ENCODE measurements around the gene NPY4R. TPM values are rescaled to one million over a fixed set of nuclear protein-coding genes. Genes with fewer than 3 reads are reported as not detected.
"Not testable (repeated sequence)": the region's sequence is repeated elsewhere in the genome, so short reads cannot be mapped to it uniquely, and the experiment has no call there.

NPY4R gene, protein sequence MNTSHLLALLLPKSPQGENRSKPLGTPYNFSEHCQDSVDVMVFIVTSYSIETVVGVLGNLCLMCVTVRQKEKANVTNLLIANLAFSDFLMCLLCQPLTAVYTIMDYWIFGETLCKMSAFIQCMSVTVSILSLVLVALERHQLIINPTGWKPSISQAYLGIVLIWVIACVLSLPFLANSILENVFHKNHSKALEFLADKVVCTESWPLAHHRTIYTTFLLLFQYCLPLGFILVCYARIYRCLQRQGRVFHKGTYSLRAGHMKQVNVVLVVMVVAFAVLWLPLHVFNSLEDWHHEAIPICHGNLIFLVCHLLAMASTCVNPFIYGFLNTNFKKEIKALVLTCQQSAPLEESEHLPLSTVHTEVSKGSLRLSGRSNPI
- total RNA-seq: not detected in 2 replicates

DNA sequence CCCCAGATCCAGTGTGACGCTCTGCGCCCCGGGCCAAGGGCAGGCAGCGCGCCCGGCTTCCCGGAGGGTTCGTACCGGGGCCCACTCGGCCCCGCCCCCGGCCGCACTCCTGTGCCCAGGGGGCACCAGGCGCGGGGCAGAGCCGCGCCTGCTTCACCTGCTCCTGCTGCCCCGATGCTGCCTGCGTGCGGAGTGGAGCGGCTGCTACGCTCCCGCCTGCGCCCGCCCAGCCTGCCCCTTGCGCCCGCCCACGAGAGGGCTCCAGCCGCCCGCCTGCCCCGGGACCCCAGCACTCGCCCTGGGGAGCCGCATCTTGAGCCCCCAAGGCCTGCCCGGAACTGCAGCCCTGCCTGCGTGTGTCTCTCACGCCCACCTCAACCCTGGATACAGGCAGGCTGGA is at the start of gene NPY4R:
NPY4R (minus strand) TSS at position 194 of the 400 bp plus-strand sequence. CDS start 3,323 bp downstream, outside the sequence.
- not testable (repeated sequence) for DNase-seq (ENCODE audit: low read depth in 2 of 2)

DNA sequence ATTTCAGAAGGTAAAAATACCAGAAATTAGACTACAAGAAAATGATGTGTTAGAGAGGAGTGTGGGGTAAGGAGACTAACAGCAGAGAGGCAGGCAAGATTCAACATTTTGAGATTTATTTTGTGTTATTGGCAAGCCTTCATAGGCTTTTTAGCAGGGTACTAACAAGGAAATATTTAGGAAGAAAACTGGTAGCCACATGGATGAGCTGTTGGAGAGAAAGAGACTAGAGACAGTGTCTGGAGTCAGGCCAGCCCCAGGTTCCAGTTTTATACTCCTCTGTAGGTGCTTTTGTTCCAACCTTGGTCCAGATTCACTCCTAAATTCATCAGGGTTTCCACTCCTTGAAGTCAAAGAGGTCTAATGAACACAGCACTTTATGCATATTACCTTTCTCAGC is 49.6 kb upstream of the NPY4R start:
- DNase-seq (ENCODE audit: low read depth in 2 of 2): no peak

DNA sequence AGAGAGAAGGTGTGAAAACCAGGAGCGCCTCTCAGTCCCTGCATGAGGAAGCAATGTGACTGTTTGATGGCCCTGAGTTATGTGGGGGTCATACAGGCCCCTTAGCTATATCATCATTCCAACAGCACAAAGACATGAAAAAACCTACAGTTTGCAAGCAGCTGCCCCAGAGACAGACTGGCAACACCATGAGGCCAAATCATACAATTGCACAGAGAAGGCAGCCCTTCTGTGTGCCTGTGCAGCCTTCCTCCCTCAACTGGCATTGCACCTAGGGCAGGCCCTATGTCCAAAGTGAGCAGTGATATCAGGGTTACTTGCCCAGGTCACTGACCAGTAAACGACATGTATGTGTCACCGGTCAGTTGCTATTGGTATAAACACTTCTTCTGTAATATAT is 49.1 kb upstream of the NPY4R start:
- no peak for DNase-seq (ENCODE audit: low read depth in 2 of 2)

DNA sequence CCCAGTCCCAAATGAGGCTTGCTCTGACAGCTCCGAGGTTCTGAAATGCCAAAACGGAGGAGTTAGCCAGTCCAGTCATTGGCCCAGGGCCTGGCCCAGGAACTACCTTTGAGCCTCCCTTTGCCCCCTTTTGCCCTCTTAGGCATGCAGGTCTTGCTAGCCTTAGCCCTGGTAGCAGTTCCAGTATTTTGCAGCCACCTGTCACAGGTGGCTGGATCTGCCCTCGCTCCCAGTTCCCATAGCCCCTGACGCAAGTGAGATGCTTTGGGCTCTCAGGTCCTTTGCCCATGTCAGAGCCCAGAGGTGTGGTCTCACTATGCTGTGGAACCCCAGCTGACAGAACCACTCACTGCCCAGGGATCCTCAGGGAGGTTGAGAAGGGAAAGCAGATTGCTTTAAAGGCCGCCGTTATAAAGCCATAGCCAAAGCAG is 48.7 kb upstream of the NPY4R start:
- DNase-seq (ENCODE audit: low read depth in 2 of 2): no peak

DNA sequence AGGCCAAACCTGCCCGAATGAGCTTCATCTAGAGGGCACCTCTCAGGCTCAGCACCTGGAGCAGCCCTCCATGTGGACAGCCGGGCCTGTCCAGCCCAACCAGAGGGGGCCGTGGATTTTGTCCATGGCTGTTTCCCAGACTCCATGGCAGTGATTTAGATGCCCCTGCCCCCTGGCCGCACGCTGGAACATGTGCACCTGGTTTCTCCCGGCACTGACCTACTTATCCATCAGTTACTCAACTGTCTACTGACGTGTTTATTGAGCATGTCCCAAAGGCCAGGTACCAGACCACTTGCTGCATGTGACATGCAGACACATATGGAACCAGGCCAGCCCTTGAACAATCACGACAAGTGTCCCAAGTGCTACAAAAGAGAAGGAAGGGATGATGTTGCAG is 47.6 kb upstream of the NPY4R start:
- not testable (repeated sequence) for DNase-seq (ENCODE audit: low read depth in 2 of 2)

DNA sequence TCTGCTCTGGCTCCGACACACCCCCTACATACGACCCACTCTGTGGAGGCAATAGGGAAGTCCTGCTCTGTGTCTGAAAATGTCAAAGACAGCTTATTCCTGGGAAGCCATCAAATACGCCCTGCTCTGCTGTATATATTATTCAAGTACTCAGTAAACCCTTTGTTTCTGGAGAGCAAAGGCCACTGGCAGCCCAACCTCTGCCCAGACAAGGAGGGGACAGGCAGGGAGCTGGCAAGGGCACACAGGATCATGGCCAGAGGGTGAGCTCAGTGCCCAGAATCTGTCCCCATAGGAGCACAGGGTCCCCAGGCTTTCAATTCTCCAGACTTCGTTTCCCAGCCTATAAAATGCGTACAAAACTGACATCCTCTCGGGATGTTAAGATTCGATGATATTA is 47.0 kb upstream of the NPY4R start:
- not testable (repeated sequence) for DNase-seq (ENCODE audit: low read depth in 2 of 2)

DNA sequence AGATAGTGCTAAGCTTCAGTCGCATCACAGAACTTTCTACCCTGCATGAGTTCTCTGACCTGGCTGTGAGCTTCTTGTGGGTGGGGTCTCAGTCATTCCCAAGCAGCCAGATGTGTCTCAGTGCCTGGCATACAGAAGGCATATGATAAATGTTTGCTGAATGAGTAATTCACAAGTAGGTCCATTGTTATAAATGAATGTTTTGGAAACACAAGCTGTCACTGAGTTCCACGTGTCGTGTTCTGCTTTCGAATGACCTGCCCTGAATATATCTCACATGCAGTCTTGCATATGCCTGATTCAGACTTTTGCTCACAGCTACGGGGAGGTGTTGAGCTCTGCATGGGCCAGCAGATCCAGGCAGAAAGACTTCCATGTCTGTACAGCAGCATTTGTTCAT is 46.2 kb upstream of the NPY4R start:
- DNase-seq (ENCODE audit: low read depth in 2 of 2): not testable (repeated sequence)

DNA sequence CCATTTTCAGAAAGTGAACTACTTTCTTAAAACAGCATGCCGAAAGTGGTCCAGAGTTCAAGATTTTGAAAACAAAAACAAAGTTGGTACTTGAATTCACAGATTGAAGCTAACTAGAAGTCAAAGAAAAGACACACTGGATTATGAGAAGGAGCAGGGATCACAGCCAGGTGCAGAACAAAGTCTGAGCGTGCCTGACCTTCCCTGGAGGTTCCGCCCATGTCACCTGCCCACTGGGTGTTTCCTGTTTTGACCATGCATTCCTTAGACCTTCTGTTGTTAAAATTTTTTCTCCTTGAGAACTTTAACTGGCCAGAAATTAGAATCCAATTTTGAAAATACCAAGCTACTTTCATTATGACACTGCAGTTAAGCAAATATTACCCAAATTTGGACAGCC is 34.2 kb upstream of the NPY4R start:
- not testable (repeated sequence) for DNase-seq (ENCODE audit: low read depth in 2 of 2)

DNA sequence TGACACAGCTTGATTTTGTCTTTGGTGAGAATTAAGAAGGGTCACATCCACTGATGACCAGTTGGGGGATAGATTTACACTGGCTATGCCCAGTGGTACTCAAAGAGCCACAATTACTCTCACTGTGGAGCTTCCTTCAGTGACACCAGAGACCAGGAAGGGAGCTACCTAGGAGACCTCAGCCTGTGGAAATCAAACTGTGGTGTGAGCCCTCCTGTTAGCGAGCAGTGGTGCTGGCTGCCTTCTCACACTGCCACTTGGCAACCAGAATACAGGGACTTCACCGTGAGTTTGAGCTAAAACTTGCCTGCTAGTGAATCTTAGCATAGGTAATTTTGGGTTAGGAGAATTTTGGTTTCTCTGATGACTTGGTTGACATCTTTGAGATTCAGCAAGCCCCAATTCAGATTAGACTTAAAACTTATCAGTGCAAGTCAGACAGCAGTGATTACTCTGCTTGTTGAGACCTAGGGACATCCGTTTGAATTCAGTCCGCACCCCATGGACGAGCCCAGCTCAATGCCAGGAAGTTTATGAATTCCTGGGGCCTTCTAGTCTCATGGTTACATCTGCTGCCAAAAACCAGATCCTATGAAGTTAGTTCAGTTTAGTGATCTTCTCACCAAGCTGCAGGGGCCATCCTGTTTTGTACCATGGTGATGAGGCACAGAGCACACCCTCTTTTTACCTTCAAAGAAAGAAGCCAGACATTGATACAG is 33.4 kb upstream of the NPY4R start:
- not testable (repeated sequence) for DNase-seq (ENCODE audit: low read depth in 2 of 2)

DNA sequence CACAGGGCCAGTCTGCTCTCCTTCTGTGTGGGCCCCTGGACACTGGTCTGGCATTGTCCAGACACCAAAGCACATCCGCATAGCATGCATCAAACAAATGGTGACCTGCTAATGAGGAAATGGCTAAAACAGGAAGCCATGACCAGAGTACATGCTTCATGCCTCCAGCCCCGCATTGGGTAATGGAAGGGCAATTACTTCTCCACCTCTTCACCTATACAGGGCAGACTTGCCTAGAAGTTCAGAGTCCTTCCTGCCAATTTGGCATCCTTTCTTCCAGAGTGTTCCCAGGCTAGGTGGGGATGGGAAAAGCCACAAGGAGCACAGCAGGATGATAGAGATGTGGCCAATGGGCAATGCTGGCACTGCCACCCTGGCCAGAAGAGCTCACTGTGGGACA is 32.1 kb upstream of the NPY4R start:
- not testable (repeated sequence) for DNase-seq (ENCODE audit: low read depth in 2 of 2)

DNA sequence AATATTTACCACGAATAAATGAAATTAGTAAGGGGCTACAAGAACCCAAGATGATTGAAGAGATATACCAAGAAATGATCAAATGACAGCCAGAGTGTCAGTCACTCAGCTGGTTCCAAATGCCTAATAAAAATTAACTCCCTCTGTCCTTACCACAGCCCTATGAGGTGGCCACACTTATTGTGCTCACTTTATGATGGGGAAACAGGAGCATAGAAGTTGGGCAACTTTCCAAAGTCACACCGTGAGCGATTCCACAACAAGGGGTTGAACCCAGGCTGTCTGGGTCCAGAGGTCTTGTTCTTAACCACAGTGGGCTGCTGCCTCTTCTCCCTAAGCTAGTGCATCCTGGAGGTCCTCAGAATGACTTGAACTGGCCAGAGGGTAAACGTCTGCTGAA is 31.6 kb upstream of the NPY4R start:
- DNase-seq (ENCODE audit: low read depth in 2 of 2): not testable (repeated sequence)

DNA sequence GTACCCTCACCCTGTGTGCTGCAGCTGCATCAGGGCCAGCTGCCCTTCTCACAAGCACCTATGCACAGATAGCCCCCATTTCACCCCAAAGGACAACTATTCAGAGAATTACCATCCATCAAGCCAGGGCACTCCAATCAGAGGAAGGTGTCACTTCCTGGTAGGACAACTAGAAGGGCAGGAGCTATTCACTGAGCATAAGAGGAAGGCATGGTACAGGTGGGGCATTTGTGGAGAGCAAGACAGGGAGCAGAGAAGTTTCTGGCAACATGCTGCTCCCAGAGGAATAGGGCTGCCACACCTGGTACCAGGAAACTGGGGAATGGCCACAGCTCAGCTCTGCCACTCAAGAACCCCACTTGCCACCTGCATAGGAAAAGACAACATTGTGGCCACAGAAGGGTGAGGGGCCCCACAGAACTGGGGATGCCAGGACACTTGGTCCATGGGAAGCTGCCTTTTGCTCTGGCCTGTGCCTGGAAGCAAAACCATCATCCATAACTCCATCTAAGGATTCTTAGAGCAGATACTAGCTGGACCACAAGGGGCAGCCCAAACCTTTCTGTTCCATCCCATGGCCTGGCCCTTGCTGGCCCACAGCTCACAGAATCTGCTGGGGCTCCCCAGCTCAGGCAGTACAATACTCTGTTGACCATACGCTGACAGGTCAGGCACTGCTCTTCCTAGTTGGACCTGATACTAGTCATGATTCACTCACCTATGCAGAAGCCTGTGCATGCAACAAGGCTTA is 25.8 kb upstream of the NPY4R start:
- DNase-seq (ENCODE audit: low read depth in 2 of 2): not testable (repeated sequence)

DNA sequence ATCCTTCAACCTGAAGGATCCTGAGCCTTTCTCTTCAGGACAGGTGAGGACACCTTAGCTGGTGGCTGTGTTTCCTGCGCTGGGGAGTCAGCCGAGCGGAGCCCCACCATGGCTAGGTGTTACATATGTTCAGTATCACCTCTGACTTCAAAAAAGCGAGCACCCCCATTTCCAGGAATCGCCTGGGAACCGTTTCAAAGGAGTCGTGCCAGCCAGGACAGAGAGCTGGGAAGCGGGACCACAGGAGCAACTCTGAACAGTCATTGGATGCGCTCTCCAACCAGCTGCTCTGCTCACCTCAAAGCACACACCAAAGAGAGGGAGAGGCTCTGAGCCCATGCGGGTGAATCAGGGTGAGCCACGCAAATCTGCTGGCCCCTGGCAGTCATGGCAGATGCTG is 24.5 kb upstream of the NPY4R start:
- DNase-seq (ENCODE audit: low read depth in 2 of 2): not testable (repeated sequence)

DNA sequence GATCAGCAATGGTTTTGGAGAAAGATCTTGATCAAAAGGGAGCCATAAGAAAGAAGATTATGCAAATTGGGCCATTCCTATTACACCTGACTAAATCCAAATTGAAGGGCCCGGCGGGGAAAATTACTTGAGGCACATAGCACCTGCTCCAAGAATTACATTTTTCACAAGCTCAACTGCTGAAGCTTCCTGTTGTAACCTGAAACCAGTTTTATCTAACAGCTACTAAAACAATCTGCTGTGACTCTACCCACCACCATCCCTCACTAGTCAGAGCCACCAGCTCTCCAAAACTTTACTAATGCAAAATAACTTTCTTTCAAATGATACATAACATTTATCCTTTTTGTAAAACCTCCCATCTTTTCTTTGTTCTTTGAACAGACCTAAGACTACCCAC is 20.7 kb upstream of the NPY4R start:
- DNase-seq (ENCODE audit: low read depth in 2 of 2): not testable (repeated sequence)

DNA sequence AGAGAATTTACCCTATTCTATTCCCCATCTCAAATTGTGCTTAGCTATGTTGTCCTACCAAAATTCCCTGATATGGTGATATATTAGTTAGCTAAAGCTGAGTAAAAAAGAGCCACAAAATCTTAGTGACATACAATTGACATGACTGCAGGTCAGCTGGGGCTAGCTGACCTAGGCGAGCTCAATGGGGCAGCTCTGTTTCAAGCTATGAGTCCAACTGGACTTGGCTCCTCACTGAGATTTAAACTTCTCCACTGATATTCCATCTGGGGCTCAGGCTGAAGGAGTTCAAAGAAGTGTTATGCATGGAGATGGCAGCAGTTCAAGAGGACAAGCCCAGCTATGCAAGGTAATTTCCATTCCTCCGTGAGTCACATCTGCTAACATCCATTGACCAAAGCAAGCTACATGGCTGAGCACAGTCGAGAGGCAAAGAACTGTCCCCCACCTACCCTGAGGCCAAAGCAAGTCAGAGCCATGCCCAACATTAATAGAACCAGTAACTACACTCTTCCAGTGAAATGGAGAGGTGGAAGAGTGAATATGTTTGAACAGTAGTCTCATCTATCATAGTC is 9.1 kb upstream of the NPY4R start:
- not testable (repeated sequence) for DNase-seq (ENCODE audit: low read depth in 2 of 2)

DNA sequence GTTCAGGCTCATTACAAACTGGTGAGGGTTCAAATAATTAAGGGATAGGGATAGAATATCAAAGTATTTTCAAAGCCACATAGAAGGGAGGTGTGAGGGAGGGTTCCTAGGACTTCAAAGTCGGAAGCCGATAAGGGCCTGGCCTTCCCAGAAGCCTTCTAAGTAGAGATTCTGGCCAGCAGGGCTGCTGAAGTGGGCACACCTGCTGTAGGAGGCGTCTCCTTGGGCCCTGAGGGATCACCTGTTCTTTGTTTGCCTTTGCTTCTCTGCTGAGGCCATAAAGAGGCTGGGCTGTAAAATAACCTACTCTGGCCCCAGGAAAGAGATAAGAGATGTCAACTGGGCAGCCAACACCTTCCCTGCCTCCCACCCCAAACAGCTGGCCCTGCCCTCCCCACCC is 8.0 kb upstream of the NPY4R start:
- not testable (repeated sequence) for DNase-seq (ENCODE audit: low read depth in 2 of 2)

DNA sequence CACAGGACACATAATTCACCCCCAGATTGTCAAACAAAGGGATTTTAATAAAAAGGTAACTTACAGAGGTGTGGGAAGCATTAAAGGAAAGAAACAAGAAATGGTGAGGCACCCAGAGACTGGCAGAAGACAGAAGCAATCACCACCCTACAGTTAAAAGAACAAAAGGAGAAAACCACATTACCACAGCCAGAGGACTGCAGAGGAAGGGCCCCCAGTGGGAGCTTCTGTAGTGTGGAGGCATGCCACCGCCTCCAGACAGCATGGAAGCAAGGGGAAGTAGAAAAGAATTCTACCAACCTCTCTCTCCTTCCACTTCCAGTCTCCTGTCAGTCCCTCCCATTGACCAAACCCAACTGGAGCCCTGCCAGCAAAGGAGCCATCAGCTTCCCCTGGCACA is 4.4 kb upstream of the NPY4R start:
- not testable (repeated sequence) for DNase-seq (ENCODE audit: low read depth in 2 of 2)

DNA sequence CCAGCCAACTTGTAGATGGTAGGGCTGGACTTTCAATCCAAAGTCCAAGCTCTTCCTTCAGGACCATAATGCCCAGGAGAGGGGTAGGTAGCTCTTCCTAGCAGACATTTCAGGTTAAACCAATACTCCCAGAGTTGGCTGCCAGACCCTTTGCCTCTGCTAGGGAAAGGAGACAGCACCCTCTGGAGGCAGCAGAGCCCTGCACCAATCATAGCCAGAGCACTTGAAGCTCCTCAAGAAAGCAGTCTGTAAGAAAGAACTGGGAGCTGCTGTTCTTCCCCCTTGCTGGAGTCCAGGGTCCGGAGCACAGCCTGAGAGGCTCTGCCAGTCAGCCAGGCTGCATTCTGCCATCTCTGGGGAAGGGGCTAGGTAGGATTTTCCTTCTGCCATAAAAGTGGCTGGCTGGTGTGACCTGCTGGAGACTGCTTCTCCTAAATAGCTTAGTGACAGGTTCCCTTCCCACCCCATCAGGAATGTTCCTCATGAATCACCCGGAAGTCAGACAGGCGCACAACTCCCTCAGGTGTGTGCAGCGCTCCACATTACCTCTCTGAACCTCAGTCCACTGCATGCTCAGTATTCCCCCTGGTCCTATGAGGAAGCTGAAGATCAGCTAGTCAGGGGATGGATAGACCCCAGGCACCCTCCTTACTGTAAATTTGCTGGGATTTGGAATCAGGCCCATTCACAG is 2.5 kb upstream of the NPY4R start:
- DNase-seq (ENCODE audit: low read depth in 2 of 2): not testable (repeated sequence)

DNA sequence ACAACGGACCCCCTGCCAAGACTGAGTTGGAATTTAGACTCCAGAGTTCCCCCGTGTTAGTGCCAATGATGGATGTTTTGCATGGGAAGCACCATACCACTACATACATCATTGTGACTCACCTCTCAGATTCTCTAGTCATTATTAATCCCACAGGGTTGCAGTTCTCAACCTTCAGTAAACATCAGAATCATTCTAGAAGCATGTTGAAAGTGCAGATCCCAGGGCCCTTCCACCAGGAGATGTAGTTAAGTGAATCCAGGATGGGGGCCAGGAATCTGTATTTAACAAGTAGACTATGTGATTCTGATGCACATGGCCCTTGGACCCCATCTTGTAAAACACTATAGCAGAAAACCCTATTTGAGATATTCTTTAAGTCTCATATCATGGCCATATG is 2.1 kb downstream of the NPY4R start:
- DNase-seq (ENCODE audit: low read depth in 2 of 2): not testable (repeated sequence)

DNA sequence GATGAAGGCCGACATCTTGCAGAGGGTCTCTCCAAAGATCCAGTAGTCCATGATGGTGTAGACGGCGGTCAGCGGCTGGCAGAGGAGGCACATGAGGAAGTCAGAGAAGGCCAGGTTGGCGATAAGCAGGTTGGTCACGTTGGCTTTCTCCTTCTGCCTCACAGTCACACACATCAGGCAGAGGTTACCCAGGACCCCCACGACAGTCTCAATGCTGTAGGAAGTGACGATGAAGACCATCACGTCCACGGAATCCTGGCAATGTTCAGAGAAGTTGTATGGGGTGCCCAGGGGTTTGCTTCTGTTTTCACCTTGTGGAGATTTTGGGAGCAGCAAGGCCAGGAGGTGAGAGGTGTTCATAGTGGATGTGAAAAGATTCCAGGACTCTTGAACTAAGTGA is 3.5 kb downstream of the NPY4R start:
- not testable (repeated sequence) for DNase-seq (ENCODE audit: low read depth in 2 of 2)

DNA sequence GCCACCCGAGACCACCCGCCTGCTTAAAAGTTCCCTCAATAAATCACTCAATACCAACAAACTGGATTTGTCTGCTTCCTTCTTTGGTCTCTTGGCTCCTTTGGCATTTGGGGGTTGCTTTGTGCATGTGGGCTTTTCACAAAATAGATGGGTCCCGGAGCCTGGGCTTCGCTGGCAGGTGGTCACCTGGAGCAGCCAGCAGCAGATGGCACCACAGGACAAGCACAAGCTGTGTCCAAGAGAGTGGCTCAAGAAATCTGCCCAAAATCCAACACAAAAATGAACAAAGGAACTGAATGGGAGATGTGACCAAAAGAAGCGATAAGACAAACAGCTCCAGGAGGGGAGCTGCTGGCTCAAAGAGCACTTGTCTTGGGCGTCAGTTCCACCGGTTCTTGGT is 6.2 kb downstream of the NPY4R start:
- DNase-seq (ENCODE audit: low read depth in 2 of 2): not testable (repeated sequence)
